RPMI8226 (cell line): ENCODE data around the gene SLC12A2.

Experiments used
- DNase-seq: peaks from one replicate; pipeline ENCODE4 v3.0.0-alpha.2; 2015

SLC12A2 gene

DNA sequence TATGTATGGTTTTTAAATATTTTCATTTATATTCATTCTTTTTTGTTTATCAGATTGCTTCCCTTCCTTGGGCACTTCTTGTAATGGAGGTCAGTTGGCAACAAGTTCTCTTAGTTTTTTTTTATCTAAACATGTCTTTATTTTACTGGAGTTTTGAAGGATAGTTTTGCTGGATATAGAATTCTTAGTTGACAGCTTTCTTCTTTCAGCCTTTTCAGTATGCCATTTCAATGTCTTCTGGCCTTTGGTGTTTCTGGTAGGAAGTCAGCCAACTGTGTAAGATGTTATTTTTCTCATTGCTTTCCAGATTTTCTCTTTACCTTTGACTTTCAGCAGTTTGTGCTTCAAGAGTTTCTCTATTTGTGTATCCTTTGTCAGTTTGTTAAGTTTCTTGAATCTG, 14.2 kb downstream of the SLC12A2 start:
- DNase-seq = no peak

DNA sequence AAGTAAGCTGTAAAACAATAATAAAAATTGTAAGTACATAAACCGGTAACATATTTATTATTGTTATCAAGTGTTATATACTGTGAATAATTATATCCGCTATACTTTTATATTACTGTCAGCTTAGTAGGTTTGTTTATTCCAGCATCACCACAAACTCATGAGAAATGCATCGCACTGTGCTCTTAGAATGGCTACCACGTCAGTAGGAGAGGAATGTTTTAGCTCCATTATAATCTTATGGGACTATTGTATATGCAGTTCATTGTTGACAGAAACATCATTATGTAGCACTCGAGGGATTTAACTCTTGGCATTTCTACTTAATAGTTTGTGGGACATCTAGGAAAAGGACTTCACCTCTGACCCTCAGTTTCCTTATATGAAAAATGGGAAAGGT, 16.4 kb downstream of the SLC12A2 start:
- DNase-seq = no peak

DNA sequence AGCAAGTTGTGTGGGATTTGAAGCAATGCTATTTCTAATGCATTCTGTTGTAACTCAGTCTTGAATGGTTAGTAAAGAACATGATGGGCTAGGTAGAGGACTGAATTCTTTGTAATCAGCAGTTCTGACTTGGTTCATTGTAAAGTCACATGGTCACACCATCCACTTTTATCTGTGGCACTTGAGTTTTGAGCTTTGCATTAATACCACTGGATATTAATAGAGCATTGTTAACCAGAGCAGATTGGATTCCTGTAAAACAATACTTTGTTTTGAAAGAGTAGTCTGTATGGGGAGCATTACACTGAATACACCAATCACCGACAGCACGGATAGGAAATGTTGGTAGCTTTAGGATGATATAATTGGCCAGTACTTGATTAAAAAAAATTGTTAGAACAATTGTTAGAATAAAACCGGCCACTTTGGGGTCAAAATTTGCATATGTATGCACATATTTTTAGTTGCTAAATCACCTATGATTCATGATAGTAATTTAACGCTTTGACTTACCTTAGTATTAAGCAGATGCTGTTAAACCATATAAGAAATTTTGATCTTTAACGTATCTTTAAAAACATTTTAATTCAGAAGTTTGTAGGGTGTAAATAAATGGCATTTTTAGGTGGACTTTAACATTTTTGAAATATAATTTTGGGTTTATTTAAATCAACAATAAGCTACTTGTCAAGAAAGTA, 17.4 kb downstream of the SLC12A2 start:
- no peak for DNase-seq

DNA sequence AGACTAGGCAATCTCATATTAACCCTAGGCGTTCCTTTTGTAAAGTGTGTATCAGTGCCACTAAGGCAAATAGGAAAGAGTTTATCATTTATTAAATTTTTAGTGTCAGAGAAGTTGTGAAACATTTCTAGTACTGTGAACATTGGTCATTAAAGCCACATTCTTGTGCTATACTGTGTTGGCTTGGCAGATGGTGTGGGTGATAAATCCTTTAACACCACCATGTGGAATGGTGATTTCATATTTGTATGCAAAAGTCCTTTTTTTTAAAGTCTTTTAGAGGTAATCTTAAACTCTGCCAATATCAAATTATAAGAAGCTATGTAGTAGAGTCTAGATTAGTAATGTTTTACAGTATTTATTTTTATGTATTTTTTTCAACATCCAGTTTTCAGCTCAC, 18.1 kb downstream of the SLC12A2 start:
- DNase-seq = no peak

DNA sequence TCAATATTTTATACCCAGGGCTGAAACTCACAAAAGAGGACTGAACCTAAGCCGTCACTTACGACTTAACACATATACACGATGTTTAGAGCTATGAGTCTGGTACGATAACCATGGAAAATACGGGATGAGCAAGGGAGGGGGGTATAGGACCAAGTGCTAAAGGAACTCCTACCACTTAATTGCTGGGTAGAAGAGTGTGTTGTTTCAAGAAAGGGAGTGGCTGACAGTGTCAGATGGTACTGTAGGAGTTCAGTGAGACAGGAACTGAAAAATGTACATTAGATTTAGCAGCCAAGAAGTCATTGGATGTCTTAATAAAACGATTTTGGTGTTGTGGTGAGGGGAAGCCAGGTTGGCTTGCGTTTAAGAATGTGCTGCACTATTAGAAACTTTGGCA, 21.6 kb downstream of the SLC12A2 start:
- no peak for DNase-seq

DNA sequence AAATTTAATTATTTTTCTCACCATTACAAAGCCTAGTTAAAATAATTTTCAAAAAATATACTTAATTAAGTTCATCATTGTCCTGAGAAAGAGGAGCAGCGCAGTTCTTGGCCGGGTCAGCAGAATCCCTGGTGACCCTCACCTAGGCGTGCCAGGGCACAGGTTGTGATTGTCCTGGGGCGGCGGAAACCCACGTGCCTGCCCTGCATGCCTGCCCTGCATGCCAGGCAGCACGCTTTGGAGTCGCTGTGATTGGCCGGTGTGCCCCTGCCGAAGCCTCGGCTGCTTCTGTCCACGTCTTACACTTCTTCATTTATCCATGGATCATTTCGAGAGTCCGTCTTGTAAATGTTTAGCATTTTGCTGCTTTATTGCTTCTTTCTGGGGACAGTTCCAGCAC, 25.6 kb downstream of the SLC12A2 start:
- DNase-seq = no peak

DNA sequence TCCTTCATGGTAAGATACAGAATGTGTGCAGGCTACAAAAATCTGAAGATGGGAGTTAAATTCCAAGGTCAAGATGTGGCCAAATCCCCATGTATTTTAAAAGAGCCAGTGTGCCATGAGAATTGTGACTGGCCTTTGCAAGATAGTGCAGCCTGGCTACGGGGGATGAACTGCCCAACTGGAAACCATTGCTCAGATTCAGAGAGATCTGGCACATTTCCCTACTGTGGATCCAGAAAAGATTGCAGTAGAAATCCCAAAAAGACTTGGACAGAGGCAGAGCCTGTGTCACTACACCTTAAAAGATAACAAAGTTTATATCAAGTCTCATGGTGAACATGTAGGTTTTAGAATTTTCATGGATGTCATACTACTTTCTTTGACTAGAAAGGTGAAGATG, 26.2 kb downstream of the SLC12A2 start:
- DNase-seq = no peak

DNA sequence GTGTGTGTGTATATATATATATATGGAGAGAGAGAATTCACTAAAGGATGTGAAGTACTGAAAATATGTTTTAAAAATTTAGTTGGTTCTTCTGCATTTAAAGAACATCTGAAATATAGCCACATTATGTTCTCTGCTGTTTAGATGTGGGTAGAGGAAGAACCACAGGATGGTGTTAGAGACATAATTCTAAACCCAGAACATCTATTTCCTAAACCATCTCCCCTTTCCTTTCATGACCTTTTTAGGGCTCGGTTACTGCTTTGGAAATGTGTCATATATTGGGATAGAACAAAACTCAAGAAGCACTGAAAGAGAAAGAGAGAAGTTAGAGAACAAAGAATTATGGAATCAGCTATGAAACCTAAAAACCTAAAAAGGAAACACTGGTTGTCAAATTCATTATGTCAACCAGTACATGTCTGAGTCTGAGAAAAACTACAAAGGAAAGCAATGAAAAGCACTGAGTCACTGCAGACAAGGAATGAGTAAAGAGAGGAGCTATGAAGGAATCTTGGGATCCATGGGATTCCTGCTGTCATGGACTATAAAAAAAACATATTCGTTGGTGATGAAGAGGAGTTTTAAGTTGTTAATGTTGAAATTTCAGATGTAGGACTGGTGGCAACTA, 28.4 kb downstream of the SLC12A2 start:
- DNase-seq = no peak

DNA sequence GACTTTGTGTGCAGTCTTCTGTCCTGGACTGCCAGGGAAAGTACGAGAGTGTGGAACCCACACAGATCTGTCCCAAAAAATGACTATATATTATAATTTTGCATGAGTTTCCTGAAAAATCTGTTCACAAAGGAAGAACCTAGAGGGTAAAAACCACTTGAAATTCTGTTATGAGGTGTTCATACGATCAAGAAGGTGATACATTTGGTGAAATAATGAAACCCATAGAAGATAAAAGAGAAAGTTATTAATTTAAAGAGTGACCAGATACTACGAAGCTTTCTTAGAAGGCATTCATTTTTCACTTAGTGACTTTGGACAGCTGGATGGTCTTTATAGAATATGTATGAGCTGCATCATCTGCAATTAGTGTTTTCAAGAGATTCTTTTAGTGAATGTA, 32.9 kb downstream of the SLC12A2 start:
- DNase-seq = no peak

DNA sequence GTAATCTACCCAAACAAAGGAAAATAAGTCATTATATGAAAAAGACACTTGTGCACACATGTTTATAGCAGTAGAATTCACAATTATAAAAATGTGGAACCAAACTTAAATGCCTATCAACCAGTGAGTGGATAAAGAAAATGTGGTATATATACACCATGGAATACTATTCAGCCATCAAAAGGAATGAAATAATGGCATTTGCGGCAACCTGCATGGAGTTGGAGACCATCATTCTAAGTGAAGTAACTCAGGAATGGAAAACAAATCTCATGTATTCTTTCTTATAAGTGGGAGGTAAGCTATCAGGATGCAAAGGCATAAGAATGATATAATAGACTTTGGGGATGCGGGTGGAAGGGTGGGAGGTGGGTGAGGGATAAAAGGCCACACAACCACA, 34.6 kb downstream of the SLC12A2 start:
- DNase-seq = no peak

DNA sequence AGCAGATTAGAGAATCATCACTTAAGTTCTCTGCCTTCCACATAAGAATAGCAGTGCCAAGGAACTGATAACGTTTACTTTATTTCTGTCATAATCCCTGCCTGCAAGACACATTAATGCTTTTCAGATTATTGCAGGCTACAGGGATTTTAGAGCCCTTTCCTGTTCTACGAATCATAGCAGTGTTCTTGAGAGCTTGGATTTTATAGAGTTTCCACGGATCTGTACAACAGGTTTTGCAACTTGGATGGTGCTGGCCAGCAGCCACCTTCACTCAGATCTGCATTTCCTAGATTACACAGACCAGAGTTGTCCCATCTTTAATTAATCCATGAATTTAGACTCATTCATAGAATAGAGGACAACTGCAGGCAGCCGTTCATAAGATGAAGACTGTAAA, 38.1 kb downstream of the SLC12A2 start:
- no peak for DNase-seq

DNA sequence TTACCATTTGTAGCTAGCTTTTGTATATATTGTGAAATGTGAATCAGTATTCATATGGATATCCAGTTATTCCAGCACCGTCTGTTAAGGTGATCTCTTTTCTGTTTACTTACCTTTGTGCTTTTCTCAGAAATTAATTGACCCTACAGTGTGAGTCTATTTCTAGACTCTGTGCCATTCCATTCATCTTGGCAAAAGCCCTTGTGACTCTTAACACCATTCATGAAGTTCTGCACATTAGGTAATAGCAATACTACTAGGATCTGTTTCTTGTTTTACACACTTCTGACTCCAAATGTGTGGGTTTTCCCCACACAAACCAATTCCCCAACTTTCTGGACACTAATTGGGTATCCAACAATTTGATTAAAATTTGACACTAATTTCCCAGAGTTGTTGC, 40.4 kb downstream of the SLC12A2 start:
- DNase-seq = no peak

DNA sequence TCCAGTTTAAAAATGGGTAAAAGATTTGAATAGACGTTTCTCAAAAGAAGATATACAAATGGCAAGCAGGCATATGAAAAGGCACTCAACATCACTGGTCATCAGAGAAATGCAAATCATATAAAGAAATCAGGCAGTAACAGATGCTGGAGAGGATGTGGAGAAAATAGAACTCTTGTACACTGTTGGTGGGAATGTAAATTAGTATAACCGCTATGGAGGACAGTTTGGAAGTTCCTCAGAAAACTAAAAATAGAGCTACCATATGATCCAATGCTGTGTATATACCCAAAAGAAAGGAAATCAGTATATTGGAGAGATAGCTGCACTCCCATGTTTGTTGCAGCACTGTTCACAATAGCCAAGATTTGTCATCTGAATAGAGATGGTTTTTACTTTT, 42.7 kb downstream of the SLC12A2 start:
- no peak for DNase-seq

DNA sequence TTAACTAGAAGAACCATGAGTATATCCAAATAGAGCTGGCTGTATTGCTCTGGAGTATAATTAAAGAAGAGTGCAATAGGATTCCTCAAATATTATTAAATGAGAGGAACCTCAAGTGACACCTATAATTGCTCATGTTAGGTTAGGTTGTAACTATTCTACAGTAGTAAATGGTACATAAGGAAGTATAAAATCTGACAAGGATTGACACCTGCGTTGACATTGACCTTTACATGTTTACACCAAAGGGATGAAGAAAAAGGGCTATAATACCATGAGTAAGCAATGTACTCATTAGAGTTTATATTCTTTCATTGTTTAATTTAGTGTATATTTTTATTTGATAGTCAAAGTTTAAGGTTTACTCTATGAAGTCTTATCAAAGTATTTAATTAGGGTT, 48.9 kb downstream of the SLC12A2 start:
- DNase-seq = no peak

DNA sequence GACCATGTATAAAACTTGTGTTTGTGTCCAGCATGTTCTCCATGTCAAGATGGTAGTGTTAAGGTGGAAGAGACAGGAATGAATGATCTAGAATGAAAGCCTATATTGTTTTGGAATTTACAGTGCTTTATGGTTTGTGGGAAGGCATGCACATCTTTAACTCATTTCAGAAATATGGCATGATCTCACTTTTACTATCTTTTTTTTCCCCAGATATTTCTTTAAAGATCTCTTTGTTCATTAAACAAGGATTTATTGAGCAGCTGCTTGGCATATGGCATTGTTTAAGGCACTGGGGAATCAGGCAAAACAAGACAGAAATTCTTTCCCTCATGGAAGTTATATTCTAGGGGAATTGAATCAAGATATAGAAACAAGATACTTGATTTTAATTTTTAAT, 51.7 kb downstream of the SLC12A2 start:
- DNase-seq = no peak

DNA sequence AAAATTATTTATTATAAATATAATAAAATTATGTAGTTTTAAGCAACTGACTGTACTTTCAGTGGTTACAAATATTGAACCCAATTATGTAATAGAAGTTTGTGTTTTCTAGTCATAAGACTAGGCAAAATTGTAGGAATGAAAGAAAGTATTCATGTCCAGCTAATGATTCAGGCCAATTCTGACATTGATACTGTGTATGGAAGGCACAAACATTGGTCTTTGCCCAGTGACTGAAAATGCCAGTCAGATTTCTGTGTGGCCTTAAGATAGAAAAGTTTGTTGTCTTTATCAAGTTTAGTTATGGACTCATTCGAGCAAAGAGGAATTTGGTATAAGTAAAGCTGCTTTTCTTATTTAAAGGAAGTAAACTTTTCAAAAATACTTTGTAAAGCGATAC, 60.3 kb downstream of the SLC12A2 start:
- no peak for DNase-seq

DNA sequence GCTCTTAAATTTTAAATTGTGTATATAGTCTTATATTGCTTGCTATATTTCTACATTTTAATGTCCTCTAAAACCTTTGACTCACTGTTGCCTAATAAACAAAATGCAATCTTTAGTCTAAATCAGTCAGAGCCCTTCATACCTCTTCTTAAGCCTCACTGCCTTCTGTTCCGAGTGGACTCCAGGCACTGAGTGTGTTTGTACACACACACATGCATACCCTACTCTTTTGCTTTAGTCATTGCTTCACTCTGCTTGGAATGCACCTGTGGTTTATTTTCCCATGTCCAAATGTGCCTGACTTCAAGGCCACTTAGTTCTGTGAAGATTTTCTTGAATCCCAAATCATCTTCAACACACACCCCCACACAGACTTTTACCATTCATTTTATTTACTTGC, 60.9 kb downstream of the SLC12A2 start:
- no peak for DNase-seq

DNA sequence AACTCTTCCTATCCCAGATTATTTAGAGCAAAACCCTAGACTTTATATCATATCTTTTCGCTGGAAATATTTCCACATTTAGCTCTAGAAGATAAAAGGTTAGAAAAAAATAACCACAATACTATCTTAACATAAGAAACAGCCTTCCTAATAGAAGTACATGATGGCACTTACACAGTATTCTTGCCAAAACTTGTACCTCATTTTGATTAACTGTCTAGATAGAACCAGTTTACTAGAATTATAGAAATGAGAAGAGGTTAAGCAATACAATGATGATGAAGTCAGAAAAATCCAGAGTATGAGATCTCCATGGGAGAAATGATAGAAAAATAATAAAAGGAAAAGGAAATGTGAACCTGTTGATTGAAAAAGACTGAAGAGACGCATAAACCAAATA, 63.1 kb downstream of the SLC12A2 start:
- DNase-seq = no peak

DNA sequence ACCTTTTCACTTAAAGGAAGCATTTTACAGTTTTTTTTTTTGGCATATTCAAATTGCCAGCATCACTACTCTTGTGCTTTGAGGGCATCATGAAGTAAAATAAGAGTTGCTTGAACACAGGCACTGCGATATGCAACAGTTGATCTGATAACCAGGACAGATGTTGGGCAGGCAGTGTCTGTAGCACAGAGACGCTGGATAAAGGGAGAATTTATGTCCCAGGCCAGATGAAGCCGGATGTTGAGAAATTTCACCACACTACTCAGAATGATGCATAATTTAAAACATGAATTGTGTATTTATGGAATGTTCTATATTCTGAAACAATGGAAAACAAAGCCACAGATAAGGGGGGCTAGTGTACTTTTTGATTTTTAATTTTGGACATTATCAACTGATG, 71.4 kb downstream of the SLC12A2 start:
- DNase-seq = no peak

DNA sequence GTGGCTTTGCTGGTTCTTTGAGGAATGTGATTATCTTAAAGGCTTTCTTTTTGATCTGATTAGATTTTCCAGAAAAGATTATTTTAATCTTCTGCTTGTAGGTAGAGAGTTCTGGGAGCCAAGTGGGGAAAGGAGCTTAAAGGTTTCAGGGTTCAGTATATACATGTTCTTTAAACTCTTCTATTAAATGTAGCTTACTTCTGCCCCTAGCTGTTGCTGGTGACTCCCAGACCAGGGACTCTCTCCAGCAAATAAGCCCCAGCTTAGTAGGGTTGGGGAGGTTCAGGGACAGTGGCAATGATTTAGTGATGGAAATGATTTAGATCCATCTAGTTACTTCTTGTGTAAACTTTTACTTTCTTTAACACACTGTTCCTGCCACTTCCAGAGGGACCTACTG, 72.2 kb downstream of the SLC12A2 start:
- no peak for DNase-seq

DNA sequence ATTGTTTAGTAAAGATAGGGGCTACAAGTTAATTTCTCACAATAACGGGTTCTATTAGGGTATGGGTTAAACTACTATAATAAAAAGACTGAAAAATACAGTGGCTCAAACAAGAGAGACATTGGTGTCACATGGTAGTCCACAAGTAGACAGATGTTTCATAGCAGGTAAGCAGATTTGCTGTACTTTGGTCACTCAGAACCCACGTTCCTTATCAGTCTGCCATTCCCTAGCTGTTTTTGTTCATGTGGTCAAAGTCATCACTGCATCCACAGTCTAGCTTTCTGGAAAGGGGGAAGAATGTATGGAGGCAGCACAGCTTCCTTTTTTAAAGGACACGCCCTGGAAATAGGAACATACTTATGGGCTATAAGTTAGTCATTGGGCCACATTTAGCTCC, 73.0 kb downstream of the SLC12A2 start:
- DNase-seq = no peak

DNA sequence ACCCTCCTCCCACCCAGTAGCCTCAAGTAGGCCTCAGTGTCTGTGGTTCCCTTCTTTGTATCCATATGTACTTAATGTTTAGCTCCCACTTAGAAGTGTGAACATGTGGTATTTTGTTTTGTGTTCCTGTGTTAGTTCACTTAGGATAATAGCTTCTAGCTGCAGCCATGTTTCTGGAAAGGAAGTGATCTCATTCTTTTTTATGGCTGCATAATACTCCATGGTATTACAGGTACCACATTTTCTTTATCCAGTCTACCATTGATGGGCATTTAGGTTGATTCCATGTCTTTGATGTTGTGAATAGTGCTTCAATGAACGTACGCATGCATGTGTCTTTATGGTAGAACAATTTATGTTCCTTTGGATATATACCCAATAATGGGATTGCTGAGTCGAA, 74.8 kb downstream of the SLC12A2 start:
- DNase-seq = no peak

DNA sequence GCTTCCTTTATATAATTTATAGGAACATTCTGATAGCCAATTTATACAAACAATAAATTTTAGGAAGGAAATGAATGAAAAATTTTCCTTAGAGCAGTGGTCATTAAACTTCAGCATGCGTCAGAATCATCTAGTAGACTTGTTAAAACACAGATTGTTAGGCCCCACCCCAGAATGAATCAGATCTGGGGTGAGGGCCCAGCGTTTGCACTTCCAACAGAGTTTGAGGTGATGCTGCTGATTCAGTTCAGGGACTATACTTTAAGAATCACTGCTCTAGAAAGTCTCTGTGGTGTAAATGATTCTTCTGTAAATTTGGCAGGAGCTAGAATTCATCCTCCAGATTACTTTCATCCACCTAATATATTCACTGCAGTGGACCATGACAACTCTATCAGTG, 80.4 kb downstream of the SLC12A2 start:
- DNase-seq = no peak

DNA sequence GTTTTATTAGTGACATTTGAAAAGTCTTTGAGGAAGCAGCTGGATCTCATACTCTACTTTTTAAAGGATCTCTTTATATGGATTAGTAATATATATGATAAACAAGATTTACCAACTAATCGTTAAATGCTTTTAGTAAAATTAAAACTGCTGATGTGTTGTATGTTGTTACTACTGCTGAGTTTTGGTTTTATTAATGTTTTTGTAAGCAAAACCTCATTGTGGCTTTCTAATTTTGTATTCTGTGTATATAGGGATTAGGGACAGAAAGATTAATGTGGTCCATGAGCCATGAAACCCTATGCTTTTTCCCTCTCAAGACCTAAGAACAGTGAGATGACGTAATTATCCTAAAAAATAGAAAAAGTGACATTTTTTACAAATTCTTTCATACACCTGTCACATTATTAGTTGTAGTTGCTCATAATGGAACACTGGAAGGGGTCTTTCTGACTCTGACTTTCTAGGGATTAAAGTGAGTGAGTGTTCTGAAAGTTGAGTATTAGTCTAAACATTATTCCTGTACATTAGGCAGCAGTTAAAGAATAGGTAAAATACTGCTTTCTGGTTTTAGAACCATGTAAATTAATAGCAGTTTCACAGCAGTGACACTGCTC, 85.9 kb downstream of the SLC12A2 start:
- no peak for DNase-seq

DNA sequence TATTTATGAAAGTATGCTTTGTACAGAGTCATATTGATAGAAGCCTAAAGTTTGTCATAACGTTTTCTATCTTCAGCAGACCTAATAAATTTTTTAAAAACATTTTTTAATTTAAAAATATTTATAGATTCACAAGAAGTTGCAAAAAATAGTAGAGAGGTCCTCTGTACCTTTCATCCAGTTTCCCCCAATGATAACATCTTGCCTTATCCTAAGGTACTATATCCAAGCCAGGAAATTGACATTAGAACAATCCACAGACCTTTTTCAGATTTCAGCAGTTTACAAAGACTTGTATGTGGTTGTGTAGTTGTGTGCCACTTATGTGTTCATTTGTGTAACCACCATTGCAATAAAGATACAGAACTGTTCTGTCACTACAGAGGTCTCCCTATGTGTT, 88.5 kb downstream of the SLC12A2 start:
- DNase-seq = no peak
